Measurements from ENCODE around the gene CEP19.

The CEP19 gene

DNA sequence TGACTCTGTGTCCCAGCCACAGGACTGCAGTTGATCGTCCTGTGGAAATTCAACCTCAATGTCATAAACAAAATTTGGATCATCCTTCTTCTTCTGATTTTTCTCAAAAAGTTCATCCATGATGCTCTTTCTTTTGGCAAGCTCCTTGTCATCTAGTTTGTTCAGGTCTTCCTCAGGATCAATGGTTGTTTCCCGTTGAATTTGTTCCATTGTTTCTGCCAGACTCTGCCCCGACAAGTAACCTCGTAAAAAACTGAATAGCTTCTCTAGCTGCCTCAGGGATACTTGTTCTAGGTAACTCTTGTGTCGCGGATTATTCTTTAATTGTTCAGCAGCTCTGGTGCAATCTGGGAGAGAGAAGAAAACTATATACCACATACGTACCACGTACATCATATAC lies 4.5 kb downstream of the CEP19 start:
- DNase-seq = no peak

DNA sequence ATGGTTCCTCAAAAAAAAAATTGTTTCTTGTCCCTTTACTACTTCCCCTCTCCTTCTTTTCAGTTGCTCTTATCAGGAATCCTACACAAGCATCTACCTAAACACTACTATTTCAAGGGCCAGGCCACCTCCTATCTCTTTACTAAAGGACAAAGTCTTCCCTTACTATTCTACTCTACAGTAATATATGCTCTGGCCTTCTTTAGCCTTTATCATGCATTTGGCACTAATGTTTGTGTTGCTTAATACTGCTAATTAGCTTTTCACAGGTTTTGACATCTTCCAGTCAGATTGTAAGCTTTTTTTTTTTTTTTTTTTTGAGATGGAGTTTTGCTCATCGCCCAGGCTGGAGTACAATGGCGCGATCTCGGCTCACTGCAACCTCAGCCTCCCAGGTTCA lies 5.3 kb downstream of the CEP19 start:
- DNase-seq = no peak

DNA sequence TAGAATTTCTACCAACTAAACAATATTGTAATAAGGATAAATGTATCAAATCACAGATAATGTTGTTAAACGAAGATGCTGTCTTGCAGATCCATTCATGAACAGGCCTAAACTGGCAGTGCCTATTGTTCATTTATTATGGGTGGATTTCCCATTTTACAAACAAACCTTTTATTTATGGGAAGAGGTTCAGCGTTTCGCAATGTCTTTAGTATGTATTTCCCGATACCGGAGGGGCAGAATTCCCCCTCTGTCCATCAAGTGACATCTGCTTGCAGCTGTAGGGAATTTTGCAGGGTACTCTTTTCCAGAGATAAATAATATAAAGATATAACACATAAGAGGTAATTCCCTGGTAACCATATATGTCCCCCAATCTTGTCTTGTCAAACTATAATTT lies 5.7 kb downstream of the CEP19 start:
- no peak for DNase-seq

DNA sequence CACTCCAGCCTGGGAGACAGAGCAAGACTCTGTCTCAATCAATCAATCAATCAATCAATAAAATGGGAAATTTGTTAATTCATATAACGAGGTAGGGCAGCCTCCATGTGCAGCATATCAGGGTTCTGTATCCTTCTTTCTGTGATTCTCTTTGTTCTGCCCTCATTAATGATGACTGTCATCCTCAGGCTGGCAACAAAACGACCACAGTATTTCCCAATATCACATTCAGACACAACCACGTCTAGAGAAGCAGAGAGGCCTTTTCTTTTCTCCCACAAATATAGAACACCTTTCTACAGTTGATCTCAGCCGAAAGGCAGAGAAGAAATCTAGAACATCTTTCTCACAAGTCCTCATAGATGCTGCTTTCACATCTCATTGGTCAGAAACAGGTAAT lies 11.2 kb downstream of the CEP19 start:
- DNase-seq = no peak

DNA sequence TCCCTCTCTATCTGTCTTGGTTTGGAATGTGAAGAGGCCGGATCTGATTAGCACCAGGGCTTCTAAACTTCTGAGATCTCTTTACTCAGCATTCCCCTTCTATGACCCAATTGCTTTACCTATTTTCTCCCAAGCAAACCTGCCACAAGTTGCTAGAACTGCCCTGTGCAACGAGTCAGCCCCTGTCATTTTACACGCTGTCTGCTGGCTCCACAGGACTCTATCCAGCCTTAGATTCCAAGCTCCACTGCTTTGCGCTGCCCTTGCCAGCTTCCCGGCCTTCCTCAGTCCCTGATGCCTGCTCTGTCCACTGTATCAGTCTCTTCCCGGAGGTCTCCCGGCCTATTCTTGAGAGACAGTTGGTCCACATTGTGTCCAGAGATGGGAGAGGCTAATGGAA lies 12.3 kb downstream of the CEP19 start:
- no peak for DNase-seq

DNA sequence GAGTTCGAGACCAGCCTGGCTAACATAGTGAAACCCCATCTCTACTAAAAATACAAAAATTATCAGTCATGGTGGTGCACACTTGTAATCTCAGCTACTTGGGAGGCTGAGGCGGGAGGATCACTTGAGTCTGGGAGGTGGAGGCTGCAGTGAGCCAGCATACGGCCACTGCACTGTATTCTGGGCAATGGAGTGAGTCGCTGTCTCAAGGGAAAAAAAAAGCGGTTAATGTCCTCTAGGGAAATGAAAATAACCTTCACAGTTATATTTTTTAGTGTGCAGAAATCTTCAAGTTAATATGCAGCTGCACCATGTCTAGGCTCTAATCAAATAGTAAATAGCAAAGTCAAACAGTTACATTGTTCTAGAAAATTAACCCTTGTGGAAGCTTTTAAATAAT lies 14.8 kb downstream of the CEP19 start:
- no peak for DNase-seq

DNA sequence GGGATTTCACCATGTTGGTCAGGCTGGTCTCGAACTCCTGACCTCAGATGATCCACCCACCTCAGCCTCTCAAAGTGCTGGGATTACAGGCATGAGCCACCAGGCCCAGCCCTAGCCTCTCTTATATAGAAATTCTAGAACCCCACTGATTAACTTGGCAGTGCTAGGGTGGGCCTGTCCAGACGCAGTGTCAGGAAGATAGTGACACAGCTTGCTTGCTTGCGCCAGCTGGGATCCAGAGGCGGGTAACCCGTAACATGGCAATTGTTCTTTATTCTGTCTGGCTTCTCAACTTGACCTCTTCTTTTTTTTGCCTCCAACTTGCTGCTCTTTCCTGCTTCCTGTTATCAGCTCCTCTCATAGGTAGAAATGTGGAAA lies 16.2 kb downstream of the CEP19 start:
- DNase-seq = no peak

DNA sequence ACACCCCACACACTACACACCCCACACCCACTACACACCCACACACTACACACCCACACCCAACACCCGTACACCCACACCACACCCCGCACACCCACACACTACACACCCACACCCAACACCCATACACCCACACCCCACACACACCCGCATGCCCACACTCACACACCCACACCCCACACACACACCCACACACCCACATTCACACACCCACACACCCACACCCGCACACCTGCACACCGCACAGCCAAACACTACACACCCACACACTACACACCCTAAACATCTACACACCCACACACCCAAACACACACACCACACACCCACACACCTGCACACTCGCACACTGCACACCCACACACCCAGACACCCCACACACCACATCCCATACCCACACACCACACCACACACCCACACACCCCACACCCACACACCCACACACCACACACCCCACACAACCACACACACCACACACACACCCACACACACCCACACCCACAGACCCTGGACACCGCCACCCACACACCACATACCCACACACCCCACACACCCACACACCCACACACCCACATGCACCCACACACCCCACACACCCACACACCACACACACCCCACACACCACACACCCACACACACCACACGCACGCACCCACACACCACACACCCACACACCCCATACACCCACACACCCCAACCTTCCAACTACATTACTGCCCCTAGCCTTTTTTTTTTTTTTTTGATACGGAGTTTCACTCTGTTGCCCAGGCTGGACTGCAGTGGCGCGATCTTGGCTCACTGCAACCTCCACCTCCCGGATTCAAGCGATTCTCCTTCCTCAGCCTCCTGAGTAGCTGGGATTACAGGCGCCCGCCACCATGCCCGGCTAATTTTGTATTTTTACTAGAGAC lies 16.9 kb downstream of the CEP19 start:
- DNase-seq = no peak

DNA sequence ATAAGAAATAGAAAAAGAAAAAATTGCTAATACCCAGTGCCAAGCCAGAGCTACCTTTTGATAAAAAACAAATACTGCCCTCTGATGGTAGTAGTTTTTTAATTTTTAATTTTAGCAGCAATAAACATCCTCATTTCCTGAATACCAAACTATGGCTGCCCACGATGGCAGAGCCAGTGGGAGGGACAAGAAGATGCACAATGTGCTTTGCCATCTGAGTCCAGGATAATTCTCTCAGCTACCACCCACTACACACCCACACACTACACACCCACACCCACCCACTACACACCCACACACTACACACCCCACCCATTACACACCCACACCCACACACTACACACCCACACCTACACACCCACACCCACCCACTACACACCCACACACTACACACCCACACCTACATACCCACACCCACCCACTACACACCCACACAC lies 17.8 kb downstream of the CEP19 start:
- DNase-seq = peak; percentile 7

DNA sequence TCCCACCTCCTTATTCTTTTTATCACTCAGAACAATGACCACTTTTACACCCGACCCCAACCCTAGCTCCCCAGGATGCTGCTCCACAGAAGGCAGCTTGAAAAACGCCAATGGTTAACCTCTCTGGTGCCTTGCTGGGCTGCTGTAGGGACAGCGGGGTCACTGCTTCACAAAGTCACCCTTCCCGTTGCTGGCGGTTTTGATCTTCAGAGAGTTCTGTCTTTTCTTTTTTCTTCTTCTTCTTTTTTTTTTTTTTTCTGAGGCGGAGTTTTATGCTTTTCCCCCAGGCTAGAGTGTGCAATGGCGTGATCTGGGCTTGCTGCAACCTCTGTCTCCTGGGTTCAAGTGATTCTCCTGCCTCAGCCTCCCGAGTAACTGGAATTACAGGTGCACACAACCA lies 20.7 kb downstream of the CEP19 start:
- DNase-seq = no peak

DNA sequence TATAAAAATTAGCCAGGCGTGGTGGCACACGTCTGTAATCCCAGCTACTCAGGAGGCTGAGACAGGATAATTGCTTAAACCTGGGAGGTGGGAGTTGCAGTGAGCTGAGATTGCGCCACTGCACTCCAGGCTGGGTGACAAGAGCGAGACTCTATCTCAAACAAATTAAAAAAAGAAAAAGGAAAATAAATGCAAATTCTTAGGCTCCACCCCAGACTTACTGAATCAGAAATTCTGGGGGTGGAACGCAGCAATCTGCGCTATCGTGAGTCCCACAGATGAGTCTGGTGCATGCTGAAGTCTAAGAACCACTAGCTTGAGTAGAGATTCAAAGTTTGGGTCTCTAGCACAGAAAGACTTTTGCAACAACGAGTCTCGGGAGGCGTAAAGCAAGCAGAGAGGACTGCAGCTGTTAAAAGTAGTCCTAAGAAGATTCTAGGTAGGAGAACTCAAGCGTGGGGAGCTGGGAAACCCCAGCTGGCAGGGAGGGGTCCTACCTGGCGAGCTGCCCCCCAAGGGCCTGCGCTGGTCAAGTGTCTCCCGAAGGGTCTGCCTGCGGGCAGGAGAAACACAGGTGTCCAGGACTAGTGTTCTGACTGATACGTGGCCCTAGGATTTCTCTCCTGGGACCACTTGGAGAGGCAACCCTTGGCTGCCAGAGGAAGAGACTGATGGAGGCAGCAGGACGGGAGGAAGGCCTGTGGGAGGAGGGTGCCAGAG lies 21.9 kb downstream of the CEP19 start:
- no peak for DNase-seq

DNA sequence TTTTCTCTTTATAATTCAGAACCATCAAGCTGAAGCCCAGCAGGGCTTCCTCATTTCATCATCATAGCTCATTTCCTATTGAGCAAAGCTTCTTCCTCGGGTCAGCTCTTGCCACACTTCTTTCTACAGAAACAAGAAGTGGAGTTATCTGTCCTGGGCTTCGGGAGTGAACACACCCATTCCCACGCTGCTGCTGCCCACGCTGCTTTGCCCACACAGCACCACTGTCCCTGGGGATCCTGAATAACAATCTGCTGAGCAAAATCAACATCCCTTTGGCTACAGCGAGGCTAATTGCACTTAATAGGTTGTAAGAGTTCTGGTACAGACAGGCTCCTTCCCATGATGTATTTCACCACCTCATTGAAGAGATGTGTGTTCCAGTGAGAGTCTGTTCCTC lies 23.7 kb downstream of the CEP19 start:
- peak; percentile 22 for DNase-seq

DNA sequence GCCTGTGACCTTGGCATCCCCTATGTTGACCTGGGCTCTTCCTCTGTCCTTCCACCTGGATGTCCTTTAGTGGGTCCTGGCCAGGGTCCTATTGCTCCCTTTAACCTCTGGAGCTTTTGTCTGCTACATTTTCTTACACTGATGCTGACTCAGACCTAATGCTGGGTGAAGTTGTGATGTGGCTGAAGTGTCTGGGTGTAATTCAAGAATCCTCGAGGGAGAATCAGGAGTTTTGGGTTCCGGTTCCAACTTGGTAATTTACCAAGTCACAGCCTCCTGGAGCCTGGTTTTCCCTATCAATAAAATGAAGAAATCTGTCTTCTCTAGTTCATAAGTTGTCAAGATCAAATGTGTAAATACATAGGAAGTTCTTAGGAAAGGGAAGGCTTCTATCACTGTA lies 25.6 kb downstream of the CEP19 start:
- DNase-seq = no peak

DNA sequence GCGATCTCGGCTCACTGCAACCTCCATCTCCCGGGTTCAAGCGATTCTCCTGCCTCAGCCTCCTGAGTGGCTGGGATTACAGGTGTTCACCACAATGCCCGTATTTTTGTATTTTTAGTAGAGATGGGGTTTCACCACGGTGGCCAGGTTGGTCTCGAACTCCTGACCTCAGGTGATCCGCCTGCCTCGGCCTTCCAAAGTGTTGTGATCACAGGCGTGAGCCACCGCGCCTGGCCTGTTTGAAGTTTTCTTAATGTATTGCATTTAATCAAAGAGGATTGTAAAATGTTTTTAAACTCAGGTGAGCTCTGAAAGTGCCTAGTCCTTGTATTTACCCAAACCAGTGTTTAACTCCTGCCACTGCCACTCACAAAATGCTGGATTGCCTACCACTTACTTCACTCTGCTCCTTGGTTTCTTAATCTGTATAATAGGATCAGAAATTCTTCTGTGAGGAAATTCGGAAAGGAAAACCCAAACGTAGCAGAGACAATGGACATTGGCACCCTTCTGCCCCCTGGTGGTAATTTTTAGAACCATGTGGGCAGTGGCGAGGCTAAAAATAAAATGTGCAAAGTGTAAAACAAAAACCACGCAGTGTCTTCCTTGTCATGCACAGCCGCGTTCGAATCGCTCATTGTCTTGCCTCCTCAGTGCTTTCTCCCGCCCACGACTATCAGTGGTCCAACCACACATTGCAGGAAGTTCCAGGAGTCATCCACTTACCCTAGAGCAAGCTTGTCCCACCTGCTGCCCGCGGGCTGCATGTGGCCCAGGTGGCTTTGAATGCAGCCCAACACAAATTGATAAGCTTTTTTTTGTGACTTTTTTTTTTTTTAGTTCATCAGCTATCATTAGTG lies 27.3 kb downstream of the CEP19 start:
- peak; percentile 77 for DNase-seq

DNA sequence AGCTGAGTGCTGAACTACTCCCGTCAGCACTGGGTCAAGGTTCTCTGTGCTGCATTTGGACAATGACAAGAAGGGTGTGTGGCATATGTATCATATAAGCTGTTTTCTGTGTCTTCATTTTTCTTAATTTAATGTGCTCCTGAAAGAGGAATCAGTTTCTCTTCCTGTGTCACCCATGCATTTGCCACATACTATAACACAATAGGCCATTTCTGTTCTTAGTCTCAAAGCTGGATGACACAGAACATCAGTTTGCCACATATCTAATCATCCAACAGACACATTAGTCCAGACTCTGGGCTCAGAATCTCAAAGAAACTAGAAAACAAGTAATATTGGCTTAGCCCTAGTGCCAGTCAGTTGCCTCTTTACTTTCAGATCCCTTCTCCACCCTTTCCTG lies 34.1 kb downstream of the CEP19 start:
- no peak for DNase-seq

DNA sequence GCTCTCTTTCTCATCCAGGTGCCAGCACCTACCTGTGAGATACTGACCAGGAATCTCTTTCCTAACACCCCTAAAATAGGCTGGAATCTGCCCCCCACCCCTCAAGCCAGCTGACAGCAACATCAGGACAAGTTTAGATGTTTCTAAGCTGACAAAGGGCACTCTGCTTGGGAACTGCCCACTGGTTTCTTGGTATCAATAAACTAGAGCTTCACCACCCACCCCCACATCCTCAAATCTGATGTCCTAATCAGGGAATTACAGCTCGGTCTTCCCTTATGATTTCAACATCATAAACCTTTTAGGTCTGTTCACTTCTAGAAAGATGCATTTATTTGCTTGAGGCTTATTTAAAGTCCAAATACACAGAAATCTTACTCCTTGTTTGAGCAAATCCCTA lies 34.7 kb downstream of the CEP19 start:
- DNase-seq = no peak

DNA sequence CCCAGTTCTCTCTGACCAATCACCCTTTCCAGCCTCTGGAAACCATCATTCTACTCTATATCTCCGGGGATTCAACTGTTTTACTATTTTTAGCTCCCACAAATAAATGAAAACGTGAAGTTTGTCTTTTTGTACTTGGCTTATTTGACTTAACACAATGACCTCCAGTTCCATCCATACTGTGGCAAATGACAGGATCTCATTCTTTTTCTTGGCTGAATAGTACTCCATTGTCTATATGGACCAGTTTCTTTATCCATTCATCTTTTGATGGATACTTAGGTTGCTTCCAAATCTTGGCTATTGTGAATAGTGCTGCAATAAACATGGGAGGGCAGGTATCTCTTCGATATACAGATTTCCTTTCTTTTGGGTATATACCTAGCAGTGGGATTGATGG lies 38.4 kb downstream of the CEP19 start:
- DNase-seq = no peak

DNA sequence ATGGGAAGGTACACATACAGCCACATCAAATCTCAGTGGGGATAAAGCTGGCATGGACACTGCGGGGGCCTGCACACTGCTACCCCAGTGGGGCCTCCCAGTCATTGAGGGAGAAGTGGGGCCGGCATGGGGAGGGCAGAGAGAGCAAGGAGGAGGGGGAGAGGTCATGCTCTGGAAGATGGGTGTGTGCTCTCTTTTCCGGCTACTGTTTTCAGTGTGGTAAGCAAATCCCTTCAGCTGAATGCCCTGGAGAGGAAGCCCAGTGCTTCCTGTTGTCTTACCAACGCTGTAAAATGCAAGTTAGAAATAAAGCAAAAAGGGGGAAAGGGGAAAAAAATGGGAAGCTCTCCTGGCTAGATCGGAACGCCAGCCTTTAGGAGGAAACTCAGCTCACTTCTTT lies 41.7 kb downstream of the CEP19 start:
- no peak for DNase-seq

DNA sequence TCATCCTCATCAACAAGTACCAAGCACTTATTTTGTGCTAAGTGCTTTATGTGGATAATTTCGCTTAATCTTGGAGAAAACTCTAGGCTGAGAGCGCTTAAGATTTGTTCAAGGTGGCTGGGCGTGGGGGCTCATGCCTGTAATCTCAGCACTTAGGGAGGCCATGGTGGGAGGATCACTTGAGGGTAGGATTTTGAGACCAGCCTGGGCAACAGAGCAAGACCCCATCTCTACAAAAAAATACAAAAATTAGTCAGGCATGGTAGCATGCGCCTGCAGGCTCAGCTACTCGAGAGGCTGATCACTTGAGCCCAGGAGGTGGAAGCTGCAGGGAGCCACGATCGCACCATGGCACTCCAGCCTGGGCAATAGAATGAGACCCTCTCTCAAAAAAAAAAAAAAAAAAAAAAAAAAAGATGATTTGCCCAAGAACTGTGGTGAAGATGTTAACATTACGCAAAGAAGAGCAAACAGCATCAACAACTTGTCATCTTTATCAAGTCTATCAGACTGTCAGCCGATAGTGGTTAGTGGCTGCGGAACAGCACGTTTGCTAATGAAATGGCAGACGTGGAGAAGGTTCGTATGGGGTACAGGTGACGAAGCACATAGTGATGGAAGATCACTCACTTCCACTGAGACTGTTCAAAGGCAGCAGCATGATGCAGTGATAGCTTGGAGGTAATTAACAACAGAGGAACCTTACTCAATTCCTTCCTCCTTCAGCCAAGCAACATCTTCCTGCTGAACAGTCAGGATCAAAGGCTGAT lies 44.8 kb downstream of the CEP19 start:
- no peak for DNase-seq

DNA sequence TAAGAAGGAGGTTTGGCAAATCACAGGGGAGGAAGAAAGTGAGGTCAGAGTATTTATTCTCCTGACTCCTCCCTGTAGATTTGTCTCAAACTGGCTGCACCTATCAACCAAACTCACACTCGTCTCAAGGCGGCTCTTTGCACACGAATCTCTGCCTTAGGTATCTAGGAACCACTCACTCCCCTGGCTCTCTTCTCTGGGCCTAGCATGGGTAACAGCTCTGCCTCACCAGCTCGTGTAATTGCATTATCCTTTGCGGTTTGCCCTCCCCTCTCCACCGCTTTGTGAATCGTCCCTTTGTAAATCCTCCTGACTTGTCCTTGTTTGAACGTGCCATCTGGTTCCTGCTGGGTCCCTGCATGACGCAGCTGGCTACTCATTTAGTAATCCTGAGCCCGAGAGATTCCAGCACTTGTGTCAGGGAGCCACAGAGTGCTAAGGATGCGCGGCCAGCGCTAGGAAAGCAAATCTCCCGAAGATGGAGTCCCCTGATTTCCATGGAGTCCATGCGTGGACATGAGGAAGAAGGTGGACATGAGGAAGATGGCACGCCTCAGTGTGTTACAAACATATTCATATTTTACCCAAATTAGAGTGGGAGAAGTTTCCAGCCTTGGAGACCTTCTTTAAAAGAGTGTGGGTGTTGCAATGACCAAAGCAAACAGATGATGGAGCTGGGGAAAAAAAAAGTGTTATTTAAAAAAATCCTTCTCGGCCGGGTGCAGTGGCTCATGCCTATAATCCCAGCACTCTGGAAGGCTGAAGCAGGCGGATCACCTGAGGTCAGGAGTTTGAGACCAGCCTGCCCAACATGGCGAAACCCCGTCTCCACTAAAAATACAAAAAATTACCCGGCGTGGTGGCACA lies 45.8 kb downstream of the CEP19 start:
- DNase-seq = no peak

DNA sequence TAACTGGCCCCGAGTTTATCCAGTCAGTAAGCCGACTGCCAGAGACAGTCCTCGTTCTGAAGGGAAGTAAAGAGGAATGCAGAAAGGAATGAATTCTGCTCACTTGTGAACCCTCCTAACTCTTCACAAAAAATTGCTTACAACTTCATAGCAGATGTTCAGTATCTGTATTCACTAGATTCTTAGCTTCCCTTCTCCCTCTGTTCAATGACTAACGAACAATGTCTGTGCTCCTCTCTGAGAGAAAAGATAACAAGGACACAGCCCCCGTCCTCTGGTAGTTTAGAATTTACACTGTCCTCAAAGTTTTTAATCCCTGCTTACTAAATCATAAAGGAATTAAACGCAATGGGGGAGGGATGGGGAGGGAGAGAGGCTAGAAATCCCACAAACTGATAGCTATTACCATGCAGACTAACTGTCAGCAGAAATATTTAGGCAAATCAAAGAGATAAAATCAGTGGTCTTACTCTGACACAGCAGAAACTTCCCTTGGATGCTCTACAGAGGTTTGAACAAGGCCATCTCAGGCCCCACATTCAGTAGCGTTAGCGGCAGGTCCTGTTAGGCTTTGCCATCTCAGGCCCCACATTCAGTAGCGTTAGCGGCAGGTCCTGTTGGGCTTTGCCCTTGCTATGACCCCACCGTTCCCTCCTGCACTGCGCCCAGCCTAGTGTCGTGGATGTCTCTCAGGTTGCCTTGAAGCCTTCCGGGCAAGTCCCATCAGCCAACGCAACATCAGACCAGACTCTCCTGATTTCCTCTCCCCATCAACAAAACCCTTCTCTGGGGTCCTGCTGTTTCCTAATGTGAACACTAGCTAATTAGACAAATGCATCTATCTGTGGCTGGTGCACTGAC lies 49.1 kb downstream of the CEP19 start:
- DNase-seq = no peak
